GM21529 (cell line): ENCODE data around the gene ITPRID1.
A peak's percentile ranks its signal among the peaks of the same experiment; 100 is the strongest.
"Not testable (repeated sequence)": the region's sequence is repeated elsewhere in the genome, so short reads cannot be mapped to it uniquely, and the experiment has no call there.

Source experiments
- ATAC-seq: cut with Tn5 transposase; IDR thresholded peaks from one replicate; pipeline ENCODE4 v1.9.1; 2021; ENCODE audit not compliant: unreplicated experiment

ITPRID1 gene

DNA sequence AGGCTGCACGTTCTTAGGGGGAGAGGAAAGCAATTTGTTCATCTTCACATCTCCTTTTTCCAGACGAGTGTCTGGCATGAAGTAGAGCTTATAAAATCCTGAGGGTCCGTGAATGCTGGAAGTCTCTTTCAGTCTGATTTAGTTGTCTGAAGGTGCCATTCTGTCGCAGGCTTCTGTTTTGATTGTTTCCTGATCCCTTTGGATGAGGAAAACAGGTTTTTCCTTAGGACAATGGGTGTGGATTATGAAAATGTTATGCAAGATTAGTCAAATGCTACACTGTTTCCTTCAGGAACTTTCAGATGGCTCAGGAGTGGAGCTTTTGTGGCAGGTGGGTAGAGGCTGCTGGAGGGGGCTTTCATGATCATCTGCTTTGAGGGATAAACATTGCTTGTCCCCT, at the start of gene ITPRID1:
Gene ITPRID1 (plus strand): TSS at position 301 of the 400 bp plus-strand sequence. CDS start 38,935 bp downstream, outside the sequence.
- ATAC-seq = no peak

DNA sequence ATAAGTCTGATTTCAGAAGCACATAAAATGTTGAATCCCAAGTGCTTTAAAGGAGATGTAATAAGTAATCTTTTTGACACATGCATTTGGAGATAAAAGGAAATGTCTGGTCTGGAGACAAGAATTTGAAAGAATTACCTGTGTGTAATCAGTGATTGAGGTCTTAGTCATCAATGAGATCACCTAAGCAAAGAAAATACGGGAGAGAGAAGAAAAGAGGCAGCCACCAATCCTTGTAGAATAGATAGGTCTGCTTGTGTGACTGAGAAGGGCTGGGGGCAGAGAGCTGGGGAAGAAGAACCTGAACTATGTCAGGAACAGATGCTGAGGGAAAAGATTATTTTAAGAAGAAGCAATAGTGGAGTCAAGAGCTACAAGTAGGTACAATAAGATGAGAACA, 49.3 kb upstream of the ITPRID1 start:
- no peak for ATAC-seq

DNA sequence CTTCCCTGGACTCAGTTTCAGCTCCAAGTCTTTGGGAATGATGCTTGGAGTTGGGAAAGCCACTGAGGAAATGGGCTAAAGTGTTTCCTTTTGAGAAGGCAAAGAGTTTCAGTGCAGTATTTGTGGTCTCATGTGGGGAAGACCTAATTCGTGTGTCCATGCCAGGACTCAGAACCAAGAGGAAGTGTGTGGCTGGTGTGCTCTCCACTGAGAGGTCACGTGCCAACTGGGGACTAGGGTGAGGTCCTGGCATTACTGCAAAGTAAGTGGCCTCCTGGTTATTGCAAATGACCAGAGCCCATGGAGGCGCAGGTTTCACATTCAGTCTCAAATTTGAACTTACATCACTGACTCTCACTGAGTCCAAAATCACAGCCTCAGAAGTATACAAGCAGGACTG, 48.6 kb upstream of the ITPRID1 start:
- no peak for ATAC-seq

DNA sequence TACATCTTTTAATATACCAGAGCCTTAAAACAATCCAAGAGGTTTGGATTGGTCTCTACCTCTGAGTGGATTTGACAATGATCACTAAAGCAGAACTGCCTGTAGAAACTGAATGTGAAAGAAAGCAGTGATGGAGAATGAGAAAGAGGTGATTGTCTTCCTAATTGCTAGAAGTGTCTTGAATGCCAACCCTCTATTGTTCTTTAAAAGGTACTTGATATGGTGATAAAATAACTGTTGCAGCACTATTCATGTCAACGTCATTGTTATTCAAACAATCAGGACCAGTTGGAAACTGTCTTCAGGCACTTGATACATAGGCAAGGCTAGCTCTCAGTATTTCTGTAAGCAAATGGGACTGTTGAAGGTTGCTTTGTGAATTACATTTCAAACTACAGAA, 47.9 kb upstream of the ITPRID1 start:
- ATAC-seq = no peak

DNA sequence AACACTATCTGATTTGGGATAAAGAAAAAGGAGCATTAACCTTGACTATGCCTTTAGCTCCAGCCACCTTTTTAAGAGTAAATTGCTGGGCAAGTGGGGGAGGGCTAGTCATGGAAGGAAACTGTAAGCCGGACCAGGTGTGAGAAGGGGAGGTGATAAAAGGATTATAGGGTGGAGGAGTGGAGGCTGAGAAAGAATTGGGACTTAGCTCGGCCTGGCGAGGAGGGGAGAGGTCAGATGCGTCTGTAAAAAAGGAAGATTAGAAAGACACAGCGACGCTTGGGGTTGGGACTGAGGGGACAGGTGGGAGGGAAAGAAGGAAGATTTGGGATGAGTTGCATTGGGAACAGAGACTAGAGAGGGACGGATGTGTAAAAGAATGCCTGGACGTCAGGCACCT, 43.0 kb upstream of the ITPRID1 start:
- not testable (repeated sequence) for ATAC-seq

DNA sequence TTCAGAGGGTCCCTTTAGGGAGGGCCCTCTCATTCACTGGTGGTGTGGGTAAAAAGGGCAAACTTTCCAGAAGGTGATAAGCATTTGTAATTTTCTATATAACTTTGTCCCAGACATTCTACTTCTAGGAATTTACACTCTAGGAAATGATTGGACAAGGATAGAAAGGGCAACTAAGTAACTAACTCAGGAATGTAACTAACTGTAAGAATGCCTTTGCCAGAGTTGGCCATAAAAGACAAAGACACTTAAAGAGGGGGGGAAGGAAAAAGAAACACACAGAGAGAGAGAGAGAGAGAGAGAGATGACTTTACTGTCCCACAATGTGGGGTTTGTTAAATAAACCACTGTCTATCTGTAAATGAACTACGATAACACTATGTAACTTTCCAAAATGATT, 38.5 kb upstream of the ITPRID1 start:
- no peak for ATAC-seq

DNA sequence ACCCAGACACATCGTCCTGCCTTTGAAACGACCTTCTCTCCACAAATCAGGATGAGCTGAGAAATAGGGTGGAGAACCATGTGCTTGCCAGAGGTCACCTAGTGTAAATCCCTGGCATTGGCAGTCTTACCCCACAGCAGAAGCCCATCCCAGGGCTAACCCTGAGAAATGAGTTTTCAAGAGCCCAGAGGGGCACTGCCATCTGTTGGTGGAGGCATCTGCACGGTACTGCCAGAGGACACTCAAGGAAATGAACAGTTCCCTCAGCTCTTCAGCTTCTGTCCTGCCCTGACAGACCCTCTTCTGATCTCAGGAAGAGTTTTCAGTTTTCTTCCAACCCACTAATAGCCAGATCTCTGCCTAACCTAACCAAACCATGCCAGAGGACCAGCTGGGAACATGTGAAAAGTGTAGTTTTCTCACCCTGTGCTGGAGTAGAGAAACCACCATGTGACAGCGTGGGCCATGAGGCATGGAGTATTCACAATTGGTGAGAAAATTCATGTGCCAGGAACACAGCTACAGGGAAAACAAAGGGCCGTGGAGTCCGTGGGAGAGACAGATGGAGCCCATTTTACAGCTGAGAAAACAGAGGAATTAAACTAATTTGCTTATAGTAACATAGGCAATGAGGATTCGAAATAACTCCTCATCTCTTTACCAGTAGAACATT, 37.7 kb upstream of the ITPRID1 start:
- no peak for ATAC-seq

- ATAC-seq = no peak
Observed at GRCh38 chr7:31476941-31477677, 36.8 kb upstream of the ITPRID1 start.

DNA sequence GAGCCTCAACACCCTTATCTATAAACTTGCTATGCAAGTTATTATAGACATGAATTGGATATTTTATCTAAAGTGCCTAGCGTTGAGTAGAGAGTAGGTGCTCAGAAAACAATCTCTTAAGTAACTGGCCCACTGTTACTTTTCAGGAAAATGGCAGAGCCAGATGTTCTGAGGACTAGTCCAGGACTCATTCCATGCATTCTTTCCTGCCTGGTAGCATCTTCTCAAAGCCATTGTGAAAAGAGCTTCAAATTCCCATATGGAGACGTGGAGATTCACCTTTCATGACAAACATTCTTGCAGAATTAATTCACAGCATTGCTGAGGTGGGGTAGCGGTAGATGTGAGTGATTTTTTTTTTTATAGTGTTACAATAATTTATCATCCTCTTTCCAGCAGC, 35.9 kb upstream of the ITPRID1 start:
- no peak for ATAC-seq

DNA sequence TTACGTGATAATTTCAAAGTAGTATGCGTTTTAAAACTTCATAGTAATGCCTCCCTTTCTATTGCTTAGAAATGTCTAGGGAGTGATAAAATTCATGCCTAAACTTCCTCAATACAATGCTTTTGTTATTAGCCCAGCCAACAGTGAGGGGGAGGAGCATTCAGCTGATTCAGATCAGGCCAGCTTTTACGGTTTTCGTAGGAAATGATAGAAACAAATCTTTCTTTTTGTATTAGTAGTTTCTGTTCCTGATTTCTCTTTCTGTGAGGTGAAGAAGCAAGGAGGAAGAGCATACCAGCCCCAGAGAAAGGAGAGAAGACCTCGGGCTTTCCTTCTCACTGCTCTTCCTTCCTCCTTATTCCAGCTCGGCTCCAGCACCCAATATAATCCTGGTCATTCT, 35.2 kb upstream of the ITPRID1 start:
- peak; percentile 93 for ATAC-seq

- no peak for ATAC-seq
Observed at GRCh38 chr7:31487071-31487470, 26.8 kb upstream of the ITPRID1 start.

DNA sequence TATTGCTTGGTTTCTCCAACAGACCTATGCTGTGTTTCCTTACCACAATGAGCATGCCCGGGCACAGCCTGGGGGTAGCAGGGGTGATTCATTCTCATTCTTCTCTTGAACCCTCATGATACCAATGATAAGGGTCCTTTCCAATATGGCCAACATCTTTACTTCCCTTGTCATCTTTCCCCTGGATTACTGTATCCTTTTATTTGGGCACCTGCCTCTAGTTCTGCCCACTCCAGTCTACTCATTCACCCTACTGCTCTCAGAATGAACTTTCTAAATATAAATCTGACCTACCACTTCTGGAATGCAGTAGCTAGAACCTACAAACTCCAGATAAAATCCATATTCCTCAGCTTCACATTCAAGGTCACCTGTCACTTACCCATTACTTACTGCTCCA, 26.4 kb upstream of the ITPRID1 start:
- ATAC-seq = no peak

DNA sequence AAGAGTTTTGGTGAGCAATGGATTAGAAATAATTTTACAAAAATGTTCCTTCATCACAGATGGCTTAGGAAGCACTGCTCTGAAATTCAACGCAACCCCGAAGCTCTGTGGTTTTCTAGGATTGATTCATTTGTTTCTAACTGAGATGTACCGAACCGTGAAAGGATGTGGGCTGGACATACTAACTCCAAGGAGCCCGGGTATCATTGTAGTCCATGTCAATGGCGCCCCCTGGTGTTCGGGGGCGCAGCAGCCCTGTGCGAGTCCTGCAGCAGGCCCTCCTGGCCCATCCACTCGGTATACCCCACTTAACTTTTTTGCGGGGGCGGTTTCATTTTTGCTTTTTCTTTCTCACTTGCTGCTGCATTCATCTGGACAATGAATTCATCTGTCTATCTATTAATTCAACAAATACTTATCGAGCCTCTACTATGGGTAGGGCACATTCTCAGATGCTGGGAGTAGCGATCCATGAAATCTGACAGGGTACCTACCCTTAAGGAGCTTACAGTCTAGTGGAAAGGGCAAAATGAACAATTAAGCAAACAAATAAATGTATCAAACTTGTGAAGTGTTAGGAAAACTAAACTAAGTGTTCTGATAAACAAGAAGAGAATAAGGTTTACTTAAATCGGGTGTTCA, 25.2 kb upstream of the ITPRID1 start:
- peak; percentile 98 for ATAC-seq

DNA sequence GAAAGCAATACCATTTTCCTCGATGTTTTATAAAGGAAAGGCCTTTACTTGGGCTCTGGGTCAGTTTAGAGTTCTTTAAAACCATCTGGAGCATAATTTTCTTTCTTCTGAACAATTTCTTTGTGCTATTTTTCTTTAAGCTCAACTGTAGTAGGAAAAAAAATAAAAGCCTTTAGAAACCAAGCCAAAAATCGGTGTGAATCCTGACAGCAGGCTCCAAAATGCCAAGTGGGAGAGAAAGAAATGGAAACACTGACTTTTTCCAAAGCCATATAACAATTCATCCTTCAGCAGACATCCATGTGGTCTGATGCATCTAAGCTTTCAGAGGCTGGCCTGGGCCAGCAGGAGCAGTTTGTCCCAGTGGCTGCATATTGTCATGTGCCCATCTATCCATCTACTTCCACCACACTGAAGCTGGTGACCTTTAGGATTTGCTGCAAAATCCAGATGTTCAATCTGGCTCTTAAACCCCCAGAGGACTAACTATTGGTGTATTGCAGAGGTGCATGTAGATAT, 23.0 kb upstream of the ITPRID1 start:
- no peak for ATAC-seq

GRCh38 chr7:31492086-31492485, 21.8 kb upstream of the ITPRID1 start:
- no peak for ATAC-seq

GRCh38 chr7:31493714-31494181, 20.1 kb upstream of the ITPRID1 start:
- no peak for ATAC-seq

- ATAC-seq = no peak
Observed at GRCh38 chr7:31494421-31494820, 19.5 kb upstream of the ITPRID1 start.

DNA sequence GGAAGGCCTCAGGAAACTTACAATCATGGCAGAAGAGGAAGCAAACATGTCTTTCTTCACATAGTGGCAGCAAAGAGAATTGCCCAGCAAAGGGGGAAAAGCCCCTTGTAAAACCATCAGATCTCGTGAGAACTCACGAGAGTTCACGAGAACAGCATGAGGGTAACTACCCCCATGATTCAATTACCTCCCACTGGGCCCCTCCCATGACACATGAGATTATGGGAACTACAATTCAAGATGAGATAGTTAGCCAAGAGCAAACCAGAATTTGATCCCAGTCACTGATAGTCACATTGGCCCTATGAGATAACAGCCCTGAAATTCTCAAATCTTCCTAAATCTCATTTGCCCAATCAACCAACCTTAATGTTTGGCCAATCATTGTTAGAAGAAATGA, 18.2 kb upstream of the ITPRID1 start:
- ATAC-seq = no peak

DNA sequence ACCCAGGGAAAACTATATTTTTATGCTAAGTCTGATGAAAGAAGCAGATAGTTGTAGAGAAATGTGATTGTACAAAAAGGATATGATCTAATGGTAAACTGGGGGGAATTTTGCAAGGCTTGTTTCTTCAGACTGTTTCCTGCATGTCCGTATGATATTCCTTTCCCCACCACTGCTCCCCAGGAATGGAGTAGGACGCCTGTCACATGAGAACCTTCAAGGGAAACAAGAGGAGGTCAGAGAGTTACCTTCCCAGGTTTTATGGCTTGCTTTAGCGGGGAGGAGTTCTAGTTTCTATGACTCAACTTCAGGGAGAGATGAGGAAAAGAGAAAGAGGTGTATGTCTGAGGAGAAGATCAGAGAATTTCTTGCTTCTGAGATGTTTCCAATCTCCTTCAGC, 16.4 kb upstream of the ITPRID1 start:
- no peak for ATAC-seq

DNA sequence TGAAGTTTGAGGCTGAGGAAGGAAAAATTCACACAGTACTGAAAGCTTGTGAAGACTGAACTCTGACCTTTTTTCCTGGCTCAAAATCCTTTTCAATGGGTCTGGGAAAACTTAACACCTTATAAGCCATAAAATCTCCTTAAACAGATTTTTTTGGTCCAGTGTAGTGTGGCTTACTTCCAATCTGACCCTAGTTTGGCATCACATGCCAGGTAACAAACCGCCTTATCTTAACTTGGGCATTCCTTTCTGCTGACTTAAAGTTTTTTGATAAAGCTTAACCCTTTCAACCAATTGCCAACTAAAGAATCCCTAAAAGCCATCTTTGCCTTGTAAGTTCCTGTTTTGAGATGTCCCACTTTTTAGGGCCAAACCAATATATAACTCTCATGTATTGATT, 13.2 kb upstream of the ITPRID1 start:
- no peak for ATAC-seq

DNA sequence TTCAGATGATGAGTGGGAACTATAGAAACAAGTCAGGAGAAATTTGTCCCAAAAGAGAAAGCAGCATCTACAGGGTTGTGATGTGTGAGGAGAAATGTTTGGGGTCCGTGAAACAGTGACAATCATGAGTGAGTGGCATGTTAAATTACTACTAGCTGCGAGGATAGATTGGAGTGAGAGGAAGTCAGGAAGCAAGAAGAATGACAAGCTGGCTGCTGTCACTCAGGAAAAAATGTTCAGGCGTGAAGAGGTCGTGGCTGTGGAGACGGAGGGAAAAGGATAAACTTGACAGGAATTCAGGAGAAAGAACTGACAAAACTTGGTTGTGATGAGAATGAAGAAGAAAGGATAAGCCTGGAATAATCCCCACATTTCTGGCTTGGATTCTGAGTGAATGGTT, 5.1 kb upstream of the ITPRID1 start:
- no peak for ATAC-seq

- ATAC-seq = no peak
Observed at GRCh38 chr7:31512166-31512565, 1.7 kb upstream of the ITPRID1 start.
